Panc1 (cell line): ENCODE data around the gene NOLC1. TPM values are rescaled to one million over a fixed set of nuclear protein-coding genes. Genes with fewer than 3 reads are reported as not detected.

Experiments
- ATAC-seq: fragments of 200-7000 bp; cut with Tn5 transposase; 2 replicates; pipeline ENCODE4 v1.9.1; 2020; ENCODE audit warnings: mild to moderate bottlenecking, moderate library complexity
- BruUV-seq: library from RNA; stranded (reverse); fragments of 400-500 nt; replicated peaks from 2 replicates; lab custom pipeline; 2021; lab: Mats Ljungman, UMichigan
- CTCF ChIA-PET: fragments of 300-600 bp; sonication (Branson Sonifier 250); formaldehyde crosslinking; loops from one replicate; lab custom pipeline; 2022; ENCODE audit warnings: antibody characterized with exemption; lab: Charles Lee
- POLR2A ChIA-PET: fragments of 300-600 bp; sonication (Branson Sonifier 250); formaldehyde crosslinking; loops from one replicate; lab custom pipeline; 2022; ENCODE audit warnings: antibody characterized with exemption; lab: Charles Lee
- DNase-seq: peaks from one replicate; pipeline ENCODE4 v3.0.0-alpha.2; 2010; ENCODE audit warnings: low read depth, low spot score
- H3K27ac ChIP-seq: 2 replicates; pipeline ENCODE4 v1.5.1; 2011; ENCODE audit warnings: mild to moderate bottlenecking, low read length, inconsistent platforms
- H3K27me3 ChIP-seq: fragments of 200-500 bp; sonication (Bioruptor generic); 2 replicates; pipeline ENCODE4 v1.6.0; 2014; ENCODE audit warnings: low read length, inconsistent platforms; ENCODE audit not compliant: control insufficient read depth, insufficient read depth
- H3K36me3 ChIP-seq: fragments of 200-500 bp; sonication (Bioruptor generic); 2 replicates; pipeline ENCODE4 v1.5.1; 2014; ENCODE audit warnings: inconsistent platforms, mild to moderate bottlenecking, low read length, moderate library complexity; ENCODE audit not compliant: control insufficient read depth, insufficient read depth
- H3K4me1 ChIP-seq: 2 replicates; pipeline ENCODE4 v1.5.1; 2011; ENCODE audit warnings: inconsistent platforms, mild to moderate bottlenecking, low read length, moderate library complexity; ENCODE audit not compliant: control insufficient read depth, insufficient read depth
- H3K4me3 ChIP-seq, 2 experiments: 2 replicates each; pipeline ENCODE4 v1.5.1; 2011 to 2012; ENCODE audit warnings: low read depth in 2 of 2, low read length in 2 of 2, mild to moderate bottlenecking in 2 of 2, inconsistent platforms in 1 of 2, moderate library complexity in 1 of 2
- H3K9me3 ChIP-seq: fragments of 200-500 bp; sonication (Bioruptor generic); 2 replicates; pipeline ENCODE4 v1.5.1; 2014; ENCODE audit warnings: low read depth, mild to moderate bottlenecking, inconsistent platforms, low read length, moderate library complexity; ENCODE audit not compliant: control insufficient read depth, insufficient read depth
- SIN3A ChIP-seq: IDR thresholded peaks from 2 replicates; pipeline ENCODE4 v1.6.1; 2012; ENCODE audit warnings: low read depth, mild to moderate bottlenecking, low read length, moderate library complexity, borderline replicate concordance; ENCODE audit not compliant: insufficient read depth
- in situ Hi-C: cut with HindIII; loops from 2 replicates; pipeline ENCODE4 v1.10.0; 2016; ENCODE audit warnings: low sequenced_read_pairs, low pct_unique_long_range_greater_than_20kb
- intact Hi-C: fragments of 100-400 bp; cut with micrococcal nuclease; formaldehyde crosslinking; loops from one replicate; pipeline ENCODE4 v1.10.0; 2022; ENCODE audit not compliant: unreplicated experiment
- total RNA-seq: library from RNA; stranded (reverse); gene quantifications from one replicate; pipeline ENCODE4 v1.2.1, GENCODE V29; 2021; ENCODE audit not compliant: unreplicated experiment
- TF ChIP-seq, protein P1 (sequence below), 2 experiments: IDR thresholded peaks; 2 replicates each; pipeline ENCODE4 v1.6.1; 2011 to 2012; ENCODE audit warnings: low read depth in 2 of 2, control low read depth in 1 of 2, low read length in 1 of 2, mild to moderate bottlenecking in 1 of 2, moderate library complexity in 1 of 2; ENCODE audit not compliant: insufficient read depth in 1 of 2

Gene NOLC1
- total RNA-seq, 1 experiment from 2014 or later, result 182 TPM

DNA sequence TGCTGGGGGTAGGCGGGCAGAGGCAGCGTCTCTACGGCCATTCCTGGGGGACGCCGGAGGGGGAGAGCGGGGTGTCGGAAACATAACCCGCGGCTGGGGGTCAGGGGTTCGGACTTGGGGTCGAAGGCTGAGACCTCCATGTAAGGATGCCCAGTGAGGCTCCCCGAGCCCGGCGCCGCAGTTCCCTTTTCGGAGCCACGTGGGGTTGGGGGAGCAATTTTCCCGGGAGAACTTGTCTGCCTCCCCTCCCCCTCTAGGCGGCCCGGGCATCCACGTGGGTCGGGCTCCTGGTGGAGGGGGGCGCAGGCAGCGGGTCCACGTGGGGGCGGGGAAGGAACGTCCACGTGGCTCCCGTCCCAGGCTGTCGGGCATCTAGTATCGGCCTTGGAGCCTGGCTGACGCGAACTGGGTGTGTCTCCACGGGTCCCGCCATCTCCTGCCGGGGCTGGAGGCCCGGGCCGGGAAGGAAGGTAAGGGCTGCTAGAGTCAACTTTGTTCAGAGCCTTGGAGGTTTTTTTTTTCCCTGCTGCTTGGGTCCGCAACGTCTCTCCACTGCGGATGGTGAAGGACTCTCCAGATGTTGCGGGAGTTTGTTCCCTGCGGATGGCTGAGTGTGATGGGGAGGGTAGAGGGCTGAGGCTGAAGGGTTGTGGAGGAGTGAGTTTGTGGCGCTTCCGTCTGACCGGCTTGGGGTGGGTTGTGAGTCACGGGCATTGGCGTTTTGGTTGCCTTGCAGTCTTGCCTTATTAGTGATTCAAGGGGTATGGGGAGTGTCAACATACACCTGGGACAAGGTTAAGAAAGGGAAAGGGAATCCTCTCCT, 18.6 kb upstream of the NOLC1 start:
- CTCF ChIA-PET, result no interaction called here
- peak; percentile 63 for ATAC-seq
- in situ Hi-C loops, result no loop called here

DNA sequence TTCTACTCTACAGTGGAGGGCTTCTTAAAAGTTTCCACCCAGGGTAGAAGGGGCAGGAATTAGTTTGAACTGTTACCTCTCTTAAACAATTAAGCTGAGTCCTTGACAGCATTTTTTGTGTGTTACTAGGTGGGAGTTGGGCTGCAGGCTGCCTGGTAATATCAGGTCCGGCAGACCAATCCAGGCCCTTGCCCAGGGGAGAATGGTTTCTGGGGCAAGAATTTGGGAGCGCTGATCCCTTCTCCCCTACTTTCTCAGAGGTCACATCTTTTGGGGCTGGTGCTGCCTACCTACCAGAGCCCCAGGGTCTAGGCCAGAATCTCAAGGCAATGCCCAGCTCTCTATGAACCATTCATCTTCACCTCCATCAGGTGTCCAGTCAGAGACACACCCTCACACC, 17.8 kb upstream of the NOLC1 start:
- Histone ChIP-seq H3K36me3 (peaks cover 19% of the 10 kb centered on the region), H3K27me3 (no peaks in the 10 kb centered on the region), H3K9me3 (no peaks in the 10 kb centered on the region), H3K4me1 (peaks cover 32% of the 10 kb centered on the region), H3K4me3 (peak overlapping the region; percentile 91 to 99), H3K27ac (peak overlapping the region; percentile 96)
- POLR2A ChIA-PET, result no interaction called here
- TSS peak; percentile 88 for BruUV-seq
- intact Hi-C loops, result no loop called here
- CTCF ChIA-PET, result interaction anchor here (0.6 kb wide), 1 partner anchor 11 kb away, joined by 3 read pairs; no protein-coding TSS in a partner anchor
- DNase-seq, result no peak
- TF ChIP-seq, protein P1, sequence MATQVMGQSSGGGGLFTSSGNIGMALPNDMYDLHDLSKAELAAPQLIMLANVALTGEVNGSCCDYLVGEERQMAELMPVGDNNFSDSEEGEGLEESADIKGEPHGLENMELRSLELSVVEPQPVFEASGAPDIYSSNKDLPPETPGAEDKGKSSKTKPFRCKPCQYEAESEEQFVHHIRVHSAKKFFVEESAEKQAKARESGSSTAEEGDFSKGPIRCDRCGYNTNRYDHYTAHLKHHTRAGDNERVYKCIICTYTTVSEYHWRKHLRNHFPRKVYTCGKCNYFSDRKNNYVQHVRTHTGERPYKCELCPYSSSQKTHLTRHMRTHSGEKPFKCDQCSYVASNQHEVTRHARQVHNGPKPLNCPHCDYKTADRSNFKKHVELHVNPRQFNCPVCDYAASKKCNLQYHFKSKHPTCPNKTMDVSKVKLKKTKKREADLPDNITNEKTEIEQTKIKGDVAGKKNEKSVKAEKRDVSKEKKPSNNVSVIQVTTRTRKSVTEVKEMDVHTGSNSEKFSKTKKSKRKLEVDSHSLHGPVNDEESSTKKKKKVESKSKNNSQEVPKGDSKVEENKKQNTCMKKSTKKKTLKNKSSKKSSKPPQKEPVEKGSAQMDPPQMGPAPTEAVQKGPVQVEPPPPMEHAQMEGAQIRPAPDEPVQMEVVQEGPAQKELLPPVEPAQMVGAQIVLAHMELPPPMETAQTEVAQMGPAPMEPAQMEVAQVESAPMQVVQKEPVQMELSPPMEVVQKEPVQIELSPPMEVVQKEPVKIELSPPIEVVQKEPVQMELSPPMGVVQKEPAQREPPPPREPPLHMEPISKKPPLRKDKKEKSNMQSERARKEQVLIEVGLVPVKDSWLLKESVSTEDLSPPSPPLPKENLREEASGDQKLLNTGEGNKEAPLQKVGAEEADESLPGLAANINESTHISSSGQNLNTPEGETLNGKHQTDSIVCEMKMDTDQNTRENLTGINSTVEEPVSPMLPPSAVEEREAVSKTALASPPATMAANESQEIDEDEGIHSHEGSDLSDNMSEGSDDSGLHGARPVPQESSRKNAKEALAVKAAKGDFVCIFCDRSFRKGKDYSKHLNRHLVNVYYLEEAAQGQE (IDR thresholded peaks at IDR 0.05; ENCODE audit: insufficient read depth in 1 of 2, low read depth in 2 of 2, low read length in 1 of 2), result no peak
- 0 out of 2 replicates have a peak, but pooled peaks have one; percentile 29 for TF ChIP-seq SIN3A
- ATAC-seq, result no peak
- in situ Hi-C loops, result no loop called here

More for the DNA sequence above, 18.6 kb upstream of the NOLC1 start:
- peak; percentile 96; the same call in 1 of the 2 replicates for TF ChIP-seq SIN3A
- TF ChIP-seq, protein P1 (IDR thresholded peaks at IDR 0.05; ENCODE audit: insufficient read depth in 1 of 2, low read depth in 2 of 2, low read length in 1 of 2), result no peak
- DNase-seq, result no peak
- Histone ChIP-seq H3K36me3 (peaks cover 14% of the 10 kb centered on the region), H3K27me3 (no peaks in the 10 kb centered on the region), H3K9me3 (no peaks in the 10 kb centered on the region), H3K27ac (peak overlapping the region; percentile 96), H3K4me3 (peak overlapping the region; percentile 91 to 99), H3K4me1 (peaks cover 32% of the 10 kb centered on the region)
- intact Hi-C loops, result no loop called here
- POLR2A ChIA-PET, result no interaction called here
- no TSS peak for BruUV-seq
